Measurements from ENCODE around the gene NR1I3.

GRCh38 chr1:161197560-161198193 is 40.3 kb downstream of the NR1I3 start:
- TF ChIP-seq EZH2 (IDR thresholded peaks at IDR 0.05; ENCODE audit: borderline replicate concordance, insufficient read depth, low read depth, low read length, poor library complexity, severe bottlenecking) (no peak), CTCF (IDR thresholded peaks at IDR 0.05) (no peak)
